HCT116 (cell line): ENCODE results near the gene MAST4. TPM values are rescaled to one million over a fixed set of nuclear protein-coding genes. Genes with fewer than 3 reads are reported as not detected.

ENCODE experiments used
- ATAC-seq: fragments of 200-7000 bp; cut with Tn5 transposase; 2 replicates; pipeline ENCODE4 v1.9.1; 2020; ENCODE audit warnings: mild to moderate bottlenecking, moderate library complexity
- BruUV-seq: library from RNA; stranded (reverse); fragments of 400-500 nt; replicated peaks from 2 replicates; lab custom pipeline; 2021; lab: Mats Ljungman, UMichigan
- CTCF ChIA-PET: fragments of 300-600 bp; sonication (Branson Sonifier 250); formaldehyde crosslinking; loops from one replicate; lab custom pipeline; 2021; ENCODE audit warnings: antibody characterized with exemption; lab: Charles Lee
- POLR2A ChIA-PET: fragments of 300-600, 350-600 bp; sonication (Branson Sonifier 250); formaldehyde crosslinking; loops from one replicate; lab custom pipeline; 2021; ENCODE audit warnings: antibody characterized with exemption; lab: Charles Lee
- RAD21 ChIA-PET, 2 experiments: fragments of 300-600 bp; sonication (Branson Sonifier 250); formaldehyde crosslinking; loops; one replicate each; lab custom pipeline; 2023; ENCODE audit warnings: low total read pairs in 2 of 2; ENCODE audit not compliant: uncharacterized antibody in 2 of 2, unreplicated experiment in 2 of 2, low non-redundant PET in 1 of 2; lab: Charles Lee
- DNase-seq: peaks from one replicate; pipeline ENCODE4 v3.0.0-alpha.2; 2010; ENCODE audit warnings: low read depth, low spot score
- H2AFZ ChIP-seq: fragments of 200-600 bp; shearing (Covaris generic), sonication (generic); 2 replicates; pipeline ENCODE4 v1.6.1; 2017; ENCODE audit warnings: low read depth, mixed run types, mixed read lengths, antibody characterized with exemption, low read length; ENCODE audit not compliant: poor library complexity, severe bottlenecking
- H3K27ac ChIP-seq: 2 replicates; pipeline ENCODE4 v1.5.1; 2012; ENCODE audit warnings: low read depth, low read length
- H3K27me3 ChIP-seq: fragments of 200-600 bp; sonication (generic); 2 replicates; pipeline ENCODE4 v1.6.1; 2016; ENCODE audit warnings: mixed run types, low read length, mixed read lengths; ENCODE audit not compliant: insufficient read depth
- H3K36me3 ChIP-seq, 2 experiments: fragments of 200-500 bp in 1 of 2; fragments of 200-600 bp in 1 of 2; sonication (Bioruptor generic) in 1 of 2; sonication (generic) in 1 of 2; 2 replicates each; pipeline versions ENCODE4 v1.5.1 to v1.6.1; 2014 to 2016; ENCODE audit warnings: low read length in 2 of 2, inconsistent platforms in 1 of 2, mixed read lengths in 1 of 2, mixed run types in 1 of 2; ENCODE audit not compliant: insufficient read depth in 2 of 2, control insufficient read depth in 1 of 2
- H3K4me1 ChIP-seq, 2 experiments: fragments of 200-600 bp in 1 of 2; sonication (generic) in 1 of 2; 2 replicates each; pipeline versions ENCODE4 v1.5.1 to v1.6.1; 2012 to 2017; ENCODE audit warnings: low read length in 2 of 2, inconsistent platforms in 1 of 2, mild to moderate bottlenecking in 1 of 2, mixed read lengths in 1 of 2, mixed run types in 1 of 2, moderate library complexity in 1 of 2; ENCODE audit not compliant: insufficient read depth in 2 of 2, control insufficient read depth in 1 of 2
- H3K4me2 ChIP-seq: fragments of 200-600 bp; sonication (generic); 2 replicates; pipeline ENCODE4 v1.6.1; 2017; ENCODE audit warnings: mixed run types, low read length, mixed read lengths
- H3K4me3 ChIP-seq, 2 experiments: fragments of 200-600 bp in 1 of 2; sonication (generic) in 1 of 2; replicated peaks in 1 of 2; 2 replicates each; pipeline ENCODE4 v1.5.1; 2011 to 2016; ENCODE audit warnings: low read length in 2 of 2, control low read depth in 1 of 2, low read depth in 1 of 2, mild to moderate bottlenecking in 1 of 2, mixed read lengths in 1 of 2, mixed run types in 1 of 2
- H3K79me2 ChIP-seq: fragments of 200-600 bp; sonication (generic); 2 replicates; pipeline ENCODE4 v1.6.1; 2017; ENCODE audit warnings: mild to moderate bottlenecking, mixed run types, low read length, moderate library complexity, mixed read lengths; ENCODE audit not compliant: insufficient read depth
- H3K9ac ChIP-seq: fragments of 200-600 bp; sonication (generic); 2 replicates; pipeline ENCODE4 v1.6.1; 2016; ENCODE audit warnings: low read length, mixed read lengths
- H3K9me2 ChIP-seq: fragments of 200-600 bp; sonication (generic), shearing (Covaris generic); 2 replicates; pipeline ENCODE4 v1.6.1; 2017; ENCODE audit warnings: mixed run types, mild to moderate bottlenecking, moderate library complexity; ENCODE audit not compliant: insufficient read depth
- H3K9me3 ChIP-seq, 2 experiments: fragments of 200-500 bp in 1 of 2; fragments of 200-600 bp in 1 of 2; sonication (Bioruptor generic) in 1 of 2; sonication (generic) in 1 of 2; 2 replicates each; pipeline ENCODE4 v1.6.1; 2014 to 2017; ENCODE audit warnings: low read length in 2 of 2, mixed read lengths in 2 of 2, inconsistent platforms in 1 of 2, low read depth in 1 of 2, mild to moderate bottlenecking in 1 of 2, mixed run types in 1 of 2, moderate library complexity in 1 of 2; ENCODE audit not compliant: control insufficient read depth in 1 of 2, insufficient read depth in 1 of 2
- H4K20me1 ChIP-seq: fragments of 200-600 bp; sonication (generic), shearing (Covaris generic); 2 replicates; pipeline ENCODE4 v1.6.1; 2017; ENCODE audit warnings: mixed run types, mild to moderate bottlenecking, moderate library complexity; ENCODE audit not compliant: insufficient read depth
- CBX3 ChIP-seq: IDR thresholded peaks from 2 replicates; pipeline ENCODE4 v1.6.1; 2012; ENCODE audit warnings: low read depth
- JUND ChIP-seq: IDR thresholded peaks from 2 replicates; pipeline ENCODE4 v1.6.1; 2012
- POLR2AphosphoS5 ChIP-seq: IDR thresholded peaks from 2 replicates; pipeline ENCODE4 v1.6.1; 2011; ENCODE audit warnings: mild to moderate bottlenecking, low read depth, low read length, moderate library complexity
- RAD21 ChIP-seq: IDR thresholded peaks from 2 replicates; pipeline ENCODE4 v1.6.1; 2012; ENCODE audit warnings: low read depth, mild to moderate bottlenecking
- SRF ChIP-seq: IDR thresholded peaks from 2 replicates; pipeline ENCODE4 v1.6.1; 2012; ENCODE audit warnings: low read depth
- YY1 ChIP-seq: IDR thresholded peaks from 2 replicates; pipeline ENCODE4 v1.6.1; 2011; ENCODE audit warnings: low read length, low read depth, moderate library complexity, mild to moderate bottlenecking; ENCODE audit not compliant: insufficient replicate concordance; ENCODE audit errors: extremely low read depth
- ZFX ChIP-seq: fragments of 450-650 bp; IDR thresholded peaks from 2 replicates; pipeline ENCODE4 v1.6.1; 2017
- intact Hi-C: fragments of 100-400 bp; cut with micrococcal nuclease; formaldehyde crosslinking; loops from 2 replicates; pipeline ENCODE4 v1.10.0; 2022
- total RNA-seq: library from RNA; stranded (reverse); gene quantifications from one replicate; pipeline ENCODE4 v1.2.1, GENCODE V29; 2021; ENCODE audit not compliant: unreplicated experiment
- TF ChIP-seq, protein P1 (sequence below), 3 experiments: fragments of 200-600 bp in 1 of 3; sonication (generic) in 1 of 3; IDR thresholded peaks in 2 of 3; conservative IDR thresholded peaks in 1 of 3; 2 replicates each; pipeline ENCODE4 v1.5.1; 2012 to 2017; ENCODE audit warnings: low read depth in 2 of 3, low read length in 2 of 3, antibody characterized with exemption in 1 of 3, borderline replicate concordance in 1 of 3, control low read depth in 1 of 3, mild to moderate bottlenecking in 1 of 3, mixed read lengths in 1 of 3, mixed run types in 1 of 3, moderate library complexity in 1 of 3; ENCODE audit not compliant: insufficient read depth in 1 of 3
- TF ChIP-seq, protein P2 (sequence below): IDR thresholded peaks from 2 replicates; pipeline ENCODE4 v1.6.1; 2012; ENCODE audit warnings: low read depth
- TF ChIP-seq, protein P3 (sequence below): IDR thresholded peaks from 2 replicates; pipeline ENCODE4 v1.6.1; 2012

The MAST4 gene
- total RNA-seq, 1 experiment from 2014 or later, result 1.1 TPM

DNA sequence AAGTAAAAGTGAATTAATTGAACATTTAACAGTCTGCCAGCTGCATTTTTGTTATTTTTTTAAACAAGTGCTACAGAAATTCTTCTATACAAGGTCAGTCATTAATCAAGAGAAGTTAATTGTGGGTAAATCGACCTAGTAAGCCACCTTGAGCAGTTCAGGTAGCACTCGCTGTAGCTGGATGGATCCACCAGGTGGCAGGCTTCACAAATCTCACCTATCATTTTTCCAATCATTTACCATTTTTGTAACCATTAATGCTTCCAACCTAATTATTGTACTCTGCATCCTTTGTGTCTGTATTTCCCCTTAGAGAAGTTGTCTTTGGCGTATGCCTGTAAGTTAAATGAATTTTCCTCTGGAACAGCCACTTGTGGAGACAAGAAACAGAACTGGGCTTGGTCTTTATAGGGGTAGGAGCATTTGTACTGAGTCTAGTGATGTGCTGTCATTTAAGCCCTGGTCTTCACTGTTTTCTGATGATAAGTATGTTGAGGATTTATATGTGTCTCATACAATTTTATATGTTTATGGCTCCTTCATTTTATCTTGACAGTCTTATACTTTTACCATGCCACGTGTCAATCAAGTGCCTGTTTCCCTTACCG, 560.9 kb downstream of the MAST4 start:
- Histone ChIP-seq H4K20me1 (no peaks in the 10 kb centered on the region), H3K9me2 (no peaks in the 10 kb centered on the region), H3K27ac (no peak overlapping the region), H3K4me2 (no peak overlapping the region), H3K79me2 (no peaks in the 10 kb centered on the region), H3K9me3 (no peaks in the 10 kb centered on the region), H3K36me3 (no peaks in the 10 kb centered on the region), H3K4me1 (peaks cover 4 to 7% of the 10 kb centered on the region in 2 experiments), H3K27me3 (peaks cover 16% of the 10 kb centered on the region; the same call in 1 of the 2 replicates), H3K4me3 (no peak overlapping the region), H2AFZ (no peak overlapping the region), H3K9ac (no peak overlapping the region)
- RAD21 ChIA-PET, result no interaction called here
- no TSS peak for BruUV-seq
- intact Hi-C loops, result loop anchor here (1.0 to 2.0 kb wide), 2 partner anchors 52 to 1096 kb away; no protein-coding TSS in a partner anchor
- CTCF ChIA-PET, result interaction anchor here (1.4 to 3.4 kb wide), 4 partner anchors 10 to 1096 kb away, joined by 4 to 30 read pairs (median 11); no protein-coding TSS in a partner anchor
- POLR2A ChIA-PET, result no interaction called here
- TF ChIP-seq, protein P1, sequence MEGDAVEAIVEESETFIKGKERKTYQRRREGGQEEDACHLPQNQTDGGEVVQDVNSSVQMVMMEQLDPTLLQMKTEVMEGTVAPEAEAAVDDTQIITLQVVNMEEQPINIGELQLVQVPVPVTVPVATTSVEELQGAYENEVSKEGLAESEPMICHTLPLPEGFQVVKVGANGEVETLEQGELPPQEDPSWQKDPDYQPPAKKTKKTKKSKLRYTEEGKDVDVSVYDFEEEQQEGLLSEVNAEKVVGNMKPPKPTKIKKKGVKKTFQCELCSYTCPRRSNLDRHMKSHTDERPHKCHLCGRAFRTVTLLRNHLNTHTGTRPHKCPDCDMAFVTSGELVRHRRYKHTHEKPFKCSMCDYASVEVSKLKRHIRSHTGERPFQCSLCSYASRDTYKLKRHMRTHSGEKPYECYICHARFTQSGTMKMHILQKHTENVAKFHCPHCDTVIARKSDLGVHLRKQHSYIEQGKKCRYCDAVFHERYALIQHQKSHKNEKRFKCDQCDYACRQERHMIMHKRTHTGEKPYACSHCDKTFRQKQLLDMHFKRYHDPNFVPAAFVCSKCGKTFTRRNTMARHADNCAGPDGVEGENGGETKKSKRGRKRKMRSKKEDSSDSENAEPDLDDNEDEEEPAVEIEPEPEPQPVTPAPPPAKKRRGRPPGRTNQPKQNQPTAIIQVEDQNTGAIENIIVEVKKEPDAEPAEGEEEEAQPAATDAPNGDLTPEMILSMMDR (IDR thresholded peaks at IDR 0.05 in 2 of 3, conservative IDR thresholded peaks at IDR 0.05 in 1 of 3; ENCODE audit: borderline replicate concordance in 1 of 3, insufficient read depth in 1 of 3, low read depth in 2 of 3, low read length in 2 of 3), result peak; percentile 59 to 88 (median 83); a peak in 5 of 6 replicates
- TF ChIP-seq SRF, result no peak
- no peak for TF ChIP-seq CBX3
- peak; percentile 68 for TF ChIP-seq RAD21
- TF ChIP-seq, protein P2, sequence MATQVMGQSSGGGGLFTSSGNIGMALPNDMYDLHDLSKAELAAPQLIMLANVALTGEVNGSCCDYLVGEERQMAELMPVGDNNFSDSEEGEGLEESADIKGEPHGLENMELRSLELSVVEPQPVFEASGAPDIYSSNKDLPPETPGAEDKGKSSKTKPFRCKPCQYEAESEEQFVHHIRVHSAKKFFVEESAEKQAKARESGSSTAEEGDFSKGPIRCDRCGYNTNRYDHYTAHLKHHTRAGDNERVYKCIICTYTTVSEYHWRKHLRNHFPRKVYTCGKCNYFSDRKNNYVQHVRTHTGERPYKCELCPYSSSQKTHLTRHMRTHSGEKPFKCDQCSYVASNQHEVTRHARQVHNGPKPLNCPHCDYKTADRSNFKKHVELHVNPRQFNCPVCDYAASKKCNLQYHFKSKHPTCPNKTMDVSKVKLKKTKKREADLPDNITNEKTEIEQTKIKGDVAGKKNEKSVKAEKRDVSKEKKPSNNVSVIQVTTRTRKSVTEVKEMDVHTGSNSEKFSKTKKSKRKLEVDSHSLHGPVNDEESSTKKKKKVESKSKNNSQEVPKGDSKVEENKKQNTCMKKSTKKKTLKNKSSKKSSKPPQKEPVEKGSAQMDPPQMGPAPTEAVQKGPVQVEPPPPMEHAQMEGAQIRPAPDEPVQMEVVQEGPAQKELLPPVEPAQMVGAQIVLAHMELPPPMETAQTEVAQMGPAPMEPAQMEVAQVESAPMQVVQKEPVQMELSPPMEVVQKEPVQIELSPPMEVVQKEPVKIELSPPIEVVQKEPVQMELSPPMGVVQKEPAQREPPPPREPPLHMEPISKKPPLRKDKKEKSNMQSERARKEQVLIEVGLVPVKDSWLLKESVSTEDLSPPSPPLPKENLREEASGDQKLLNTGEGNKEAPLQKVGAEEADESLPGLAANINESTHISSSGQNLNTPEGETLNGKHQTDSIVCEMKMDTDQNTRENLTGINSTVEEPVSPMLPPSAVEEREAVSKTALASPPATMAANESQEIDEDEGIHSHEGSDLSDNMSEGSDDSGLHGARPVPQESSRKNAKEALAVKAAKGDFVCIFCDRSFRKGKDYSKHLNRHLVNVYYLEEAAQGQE, result no peak
- TF ChIP-seq, protein P3, sequence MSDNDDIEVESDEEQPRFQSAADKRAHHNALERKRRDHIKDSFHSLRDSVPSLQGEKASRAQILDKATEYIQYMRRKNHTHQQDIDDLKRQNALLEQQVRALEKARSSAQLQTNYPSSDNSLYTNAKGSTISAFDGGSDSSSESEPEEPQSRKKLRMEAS, result no peak
- TF ChIP-seq JUND, result no peak
- no peak for TF ChIP-seq POLR2AphosphoS5
- no peak for TF ChIP-seq YY1
- no peak for TF ChIP-seq ZFX
- peak; percentile 29 for DNase-seq
- peak; percentile 89 for ATAC-seq
